HG03457 (cell line): ENCODE data around the gene FOXC2.

Source experiments
- ATAC-seq: cut with Tn5 transposase; IDR thresholded peaks from one replicate; pipeline ENCODE4 v1.9.1; 2021; ENCODE audit warnings: moderate number of reproducible peaks; ENCODE audit not compliant: unreplicated experiment

The FOXC2 gene

GRCh38 chr16:86609115-86609514, 42.5 kb downstream of the FOXC2 start:
- ATAC-seq: no peak

GRCh38 chr16:86609661-86610060, 43.0 kb downstream of the FOXC2 start:
- no peak for ATAC-seq

GRCh38 chr16:86610779-86611524, 44.3 kb downstream of the FOXC2 start:
- ATAC-seq: no peak

- ATAC-seq: no peak
These were observed 44.9 kb downstream of the FOXC2 start for GRCh38 chr16:86611525-86611855.

- ATAC-seq: no peak
These were observed 45.3 kb downstream of the FOXC2 start for GRCh38 chr16:86611941-86612340.

- no peak for ATAC-seq
These were observed 48.1 kb downstream of the FOXC2 start for GRCh38 chr16:86614699-86615098.

- ATAC-seq: no peak
These were observed 50.3 kb downstream of the FOXC2 start for GRCh38 chr16:86616906-86617305.

GRCh38 chr16:86618431-86619238, 52.0 kb downstream of the FOXC2 start:
- no peak for ATAC-seq
